Immature natural killer cell (primary cell): Measurements from ENCODE around the gene GRM3. TPM values are rescaled to one million over a fixed set of nuclear protein-coding genes. Genes with fewer than 3 reads are reported as not detected.
"Not testable (repeated sequence)": the region's sequence is repeated elsewhere in the genome, so short reads cannot be mapped to it uniquely, and the experiment has no call there.

Experiments
- DNase-seq, 3 donors: peaks; one replicate each; pipeline ENCODE4 v3.0.0; 2022; ENCODE audit warnings: mixed read lengths in 1 of 3
- H3K27ac Mint-ChIP-seq, 6 donors: one replicate each; pipeline ENCODE4 v1.8.0; 2020; ENCODE audit warnings: mixed read lengths in 6 of 6, mild to moderate bottlenecking in 5 of 6, inconsistent platforms in 4 of 6, moderate library complexity in 3 of 6
- H3K27me3 Mint-ChIP-seq, 3 donors: one replicate each; pipeline ENCODE4 v1.8.0; 2020 to 2021; ENCODE audit warnings: low read depth in 3 of 3, mild to moderate bottlenecking in 3 of 3, mixed read lengths in 3 of 3, moderate library complexity in 3 of 3, inconsistent platforms in 1 of 3
- H3K36me3 Mint-ChIP-seq, 3 donors: one replicate each; pipeline ENCODE4 v1.8.0; 2020; ENCODE audit warnings: mixed read lengths in 3 of 3, inconsistent platforms in 2 of 3, mild to moderate bottlenecking in 2 of 3
- H3K4me1 Mint-ChIP-seq, 2 donors: one replicate each; pipeline ENCODE4 v1.8.0; 2020; ENCODE audit warnings: inconsistent platforms in 2 of 2, mild to moderate bottlenecking in 2 of 2, mixed read lengths in 2 of 2, moderate library complexity in 1 of 2
- H3K4me3 Mint-ChIP-seq, 5 donors: one replicate each; pipeline ENCODE4 v1.8.0; 2020; ENCODE audit warnings: mild to moderate bottlenecking in 5 of 5, mixed read lengths in 5 of 5, inconsistent platforms in 3 of 5, moderate library complexity in 3 of 5
- H3K9me3 Mint-ChIP-seq, 6 donors: one replicate each; pipeline ENCODE4 v1.8.0; 2020; ENCODE audit warnings: mild to moderate bottlenecking in 6 of 6, mixed read lengths in 6 of 6, inconsistent platforms in 4 of 6, moderate library complexity in 3 of 6
- polyA plus RNA-seq, 3 donors: library from polyadenylated mRNA; unstranded; fragments of 300-500 nt; fragmentation: Illumina TruSeq; gene quantifications; one replicate each; pipeline ENCODE4 v1.2.3, GENCODE V29; 2021

Gene GRM3
- polyA plus RNA-seq = not detected

GRCh38 chr7:86643561-86644281, at the start of gene GRM3:
Gene GRM3, plus strand, starts transcription at chr7:86643909. Its CDS starts 121,237 bp downstream, at chr7:86765146.
- no peak for DNase-seq
- H3K4me1 Mint-ChIP-seq = no peaks in the 10 kb centered on the region
- peaks cover 0 to 10% (median 4%) of the 10 kb centered on the region in 6 donors for H3K9me3 Mint-ChIP-seq
- no peak within 1 kb of the TSS for H3K27ac Mint-ChIP-seq
- peaks cover 0 to 4% (median 0%) of the 10 kb centered on the region in 3 donors for H3K36me3 Mint-ChIP-seq
- H3K27me3 Mint-ChIP-seq = peaks cover 3 to 5% (median 3%) of the 10 kb centered on the region in 3 donors
- no peak within 1 kb of the TSS for H3K4me3 Mint-ChIP-seq

DNA sequence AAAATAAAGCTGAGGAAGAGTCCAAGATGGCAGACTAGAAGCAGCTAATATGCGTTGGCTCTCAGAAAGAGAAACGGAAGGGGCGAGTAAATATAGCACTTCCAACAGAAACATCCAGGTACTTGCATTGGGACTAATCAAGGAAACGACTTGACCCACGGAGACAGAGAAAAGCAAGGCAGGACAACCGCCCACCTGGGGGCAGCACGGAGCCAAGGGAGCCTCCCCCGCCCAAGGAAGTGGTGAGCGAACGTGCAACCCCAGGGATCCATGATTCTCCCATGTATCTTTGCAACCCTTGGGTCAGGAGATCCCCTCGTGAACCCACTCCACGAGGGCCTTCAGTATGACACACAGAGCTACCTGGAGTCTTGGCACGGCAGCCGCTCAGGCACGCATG, 45.4 kb upstream of the GRM3 start:
- no peak overlapping the region for H3K4me3 Mint-ChIP-seq
- peaks cover 7 to 30% (median 18%) of the 10 kb centered on the region in 6 donors for H3K9me3 Mint-ChIP-seq
- no peaks in the 10 kb centered on the region for H3K4me1 Mint-ChIP-seq
- H3K36me3 Mint-ChIP-seq = no peaks in the 10 kb centered on the region
- no peaks in the 10 kb centered on the region for H3K27me3 Mint-ChIP-seq
- H3K27ac Mint-ChIP-seq = no peak overlapping the region
- DNase-seq = no peak

DNA sequence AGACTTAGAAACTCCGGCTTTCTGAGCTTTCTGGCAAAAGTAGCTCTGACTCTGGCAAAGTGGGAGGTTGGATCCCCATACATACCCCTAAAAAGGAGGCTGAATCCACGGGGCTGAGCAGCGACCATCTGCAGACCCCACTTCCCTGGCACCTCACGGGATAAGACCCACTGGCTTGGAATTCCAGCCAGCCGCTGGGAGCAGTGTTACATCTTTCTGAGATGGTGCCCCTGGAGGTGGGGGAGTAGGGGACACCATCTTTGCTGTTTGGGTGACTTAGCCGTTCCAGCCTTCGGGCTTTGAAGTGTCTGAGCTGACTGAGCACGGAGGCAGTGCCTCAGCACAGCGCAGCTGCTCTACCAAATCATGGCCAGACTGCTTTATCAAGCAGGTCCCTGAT, 45.0 kb upstream of the GRM3 start:
- H3K27me3 Mint-ChIP-seq = no peaks in the 10 kb centered on the region
- no peak for DNase-seq
- no peak overlapping the region for H3K4me3 Mint-ChIP-seq
- no peaks in the 10 kb centered on the region for H3K36me3 Mint-ChIP-seq
- H3K4me1 Mint-ChIP-seq = no peaks in the 10 kb centered on the region
- no peak overlapping the region for H3K27ac Mint-ChIP-seq
- H3K9me3 Mint-ChIP-seq = peaks cover 7 to 34% (median 20%) of the 10 kb centered on the region in 6 donors

- H3K36me3 Mint-ChIP-seq = peaks cover 0 to 3% (median 0%) of the 10 kb centered on the region in 3 donors
- no peak overlapping the region for H3K27ac Mint-ChIP-seq
- DNase-seq = no peak
- no peaks in the 10 kb centered on the region for H3K27me3 Mint-ChIP-seq
- peaks cover 7 to 38% (median 25%) of the 10 kb centered on the region in 6 donors for H3K9me3 Mint-ChIP-seq
- H3K4me3 Mint-ChIP-seq = no peak overlapping the region
- H3K4me1 Mint-ChIP-seq = no peaks in the 10 kb centered on the region
Measured at GRCh38 chr7:86600506-86601290, 43.0 kb upstream of the GRM3 start.

DNA sequence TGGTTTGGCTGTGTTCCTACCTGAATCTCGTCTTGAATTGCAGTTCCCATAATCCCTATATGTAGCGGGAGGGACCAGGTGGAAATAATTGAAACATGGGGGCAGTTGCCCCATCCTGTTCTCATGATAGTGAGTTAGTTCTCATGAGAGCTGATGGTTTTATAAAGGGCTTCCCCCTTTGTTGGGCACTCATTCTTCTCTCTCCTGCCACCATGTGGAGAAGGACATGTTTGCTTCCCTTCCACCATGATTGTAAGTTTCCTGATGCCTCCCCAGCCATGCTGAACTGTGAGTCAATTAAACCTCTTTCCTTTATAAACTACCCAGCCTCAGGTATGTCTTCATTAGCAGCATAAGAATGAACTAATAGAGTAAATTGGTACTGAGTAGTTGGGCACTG, 28.0 kb upstream of the GRM3 start:
- peaks cover 6 to 50% (median 20%) of the 10 kb centered on the region in 6 donors for H3K9me3 Mint-ChIP-seq
- not testable (repeated sequence) for H3K4me1 Mint-ChIP-seq, H3K27me3 Mint-ChIP-seq, DNase-seq, H3K36me3 Mint-ChIP-seq, H3K27ac Mint-ChIP-seq, H3K4me3 Mint-ChIP-seq

DNA sequence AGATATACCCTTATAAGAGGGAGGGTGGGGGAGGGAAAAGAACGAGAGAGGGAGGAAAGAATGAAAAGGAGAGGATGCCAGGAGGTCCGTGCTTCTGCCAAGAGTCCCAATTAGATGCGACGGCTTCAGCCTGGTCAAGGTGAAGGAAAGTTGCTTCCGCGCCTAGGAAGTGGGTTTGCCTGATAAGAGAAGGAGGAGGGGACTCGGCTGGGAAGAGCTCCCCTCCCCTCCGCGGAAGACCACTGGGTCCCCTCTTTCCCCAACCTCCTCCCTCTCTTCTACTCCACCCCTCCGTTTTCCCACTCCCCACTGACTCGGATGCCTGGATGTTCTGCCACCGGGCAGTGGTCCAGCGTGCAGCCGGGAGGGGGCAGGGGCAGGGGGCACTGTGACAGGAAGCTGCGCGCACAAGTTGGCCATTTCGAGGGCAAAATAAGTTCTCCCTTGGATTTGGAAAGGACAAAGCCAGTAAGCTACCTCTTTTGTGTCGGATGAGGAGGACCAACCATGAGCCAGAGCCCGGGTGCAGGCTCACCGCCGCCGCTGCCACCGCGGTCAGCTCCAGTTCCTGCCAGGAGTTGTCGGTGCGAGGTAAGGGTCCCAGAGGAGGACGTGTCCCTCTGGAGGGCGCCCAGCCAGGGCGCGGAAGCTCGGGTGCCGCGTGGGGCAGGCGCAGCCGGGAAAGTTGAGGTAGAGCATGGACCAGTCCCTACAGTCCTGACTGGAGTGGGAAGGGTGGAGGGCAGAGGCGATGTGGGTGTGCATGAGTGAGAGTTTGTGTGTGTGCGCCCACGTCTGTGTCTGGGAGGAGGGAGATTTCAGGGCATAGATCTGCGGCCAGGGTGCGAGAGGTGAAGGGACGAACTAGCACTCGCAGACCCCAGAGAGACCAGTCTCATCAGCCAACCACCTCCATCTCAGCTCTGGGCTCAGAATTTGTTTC, 844 bp downstream of the GRM3 start:
- no peak overlapping the region for H3K4me3 Mint-ChIP-seq
- no peak for DNase-seq
- H3K9me3 Mint-ChIP-seq = peaks cover 0 to 10% (median 3%) of the 10 kb centered on the region in 6 donors
- no peak overlapping the region for H3K27ac Mint-ChIP-seq
- H3K36me3 Mint-ChIP-seq = peaks cover 0 to 4% (median 0%) of the 10 kb centered on the region in 3 donors
- peaks cover 3 to 5% (median 3%) of the 10 kb centered on the region in 3 donors for H3K27me3 Mint-ChIP-seq
- H3K4me1 Mint-ChIP-seq = no peaks in the 10 kb centered on the region

DNA sequence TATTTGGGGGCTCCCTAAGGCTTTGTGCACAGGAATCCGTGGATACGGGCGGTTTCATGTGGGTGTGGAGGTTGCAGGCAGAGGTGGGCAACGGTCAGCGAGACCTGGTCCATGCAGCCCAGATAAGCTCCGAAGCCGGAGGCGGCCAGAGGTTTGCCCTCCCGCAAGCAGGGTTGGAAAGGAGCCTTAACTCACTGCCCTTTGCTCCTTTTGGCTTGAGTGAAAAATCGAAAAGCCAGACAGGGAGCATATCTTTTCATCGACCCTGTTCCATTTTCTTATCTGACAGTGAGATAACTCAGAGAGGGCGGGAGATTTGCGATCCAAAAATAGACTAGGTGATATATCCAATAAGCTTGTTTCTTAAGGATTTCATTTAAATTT, 1.5 kb downstream of the GRM3 start:
- no peak for DNase-seq
- H3K27me3 Mint-ChIP-seq = peaks cover 3 to 5% (median 3%) of the 10 kb centered on the region in 3 donors
- H3K4me1 Mint-ChIP-seq = no peaks in the 10 kb centered on the region
- H3K27ac Mint-ChIP-seq = no peak overlapping the region
- H3K9me3 Mint-ChIP-seq = peaks cover 0 to 10% (median 3%) of the 10 kb centered on the region in 6 donors
- H3K36me3 Mint-ChIP-seq = peaks cover 0 to 4% (median 0%) of the 10 kb centered on the region in 3 donors
- H3K4me3 Mint-ChIP-seq = no peak overlapping the region

GRCh38 chr7:86645676-86646276, 2.1 kb downstream of the GRM3 start:
- peaks cover 0 to 10% (median 3%) of the 10 kb centered on the region in 6 donors for H3K9me3 Mint-ChIP-seq
- H3K4me1 Mint-ChIP-seq = no peaks in the 10 kb centered on the region
- H3K27me3 Mint-ChIP-seq = peaks cover 3 to 5% (median 3%) of the 10 kb centered on the region in 3 donors
- no peak overlapping the region for H3K4me3 Mint-ChIP-seq
- peaks cover 0 to 4% (median 0%) of the 10 kb centered on the region in 3 donors for H3K36me3 Mint-ChIP-seq
- no peak for DNase-seq
- no peak overlapping the region for H3K27ac Mint-ChIP-seq

GRCh38 chr7:86647385-86648094, 3.8 kb downstream of the GRM3 start:
- no peak overlapping the region for H3K4me3 Mint-ChIP-seq
- H3K27ac Mint-ChIP-seq = no peak overlapping the region
- H3K36me3 Mint-ChIP-seq = no peaks in the 10 kb centered on the region
- no peaks in the 10 kb centered on the region for H3K4me1 Mint-ChIP-seq
- DNase-seq = no peak
- peaks cover 3 to 5% (median 3%) of the 10 kb centered on the region in 3 donors for H3K27me3 Mint-ChIP-seq
- H3K9me3 Mint-ChIP-seq = peaks cover 0 to 7% (median 4%) of the 10 kb centered on the region in 6 donors

DNA sequence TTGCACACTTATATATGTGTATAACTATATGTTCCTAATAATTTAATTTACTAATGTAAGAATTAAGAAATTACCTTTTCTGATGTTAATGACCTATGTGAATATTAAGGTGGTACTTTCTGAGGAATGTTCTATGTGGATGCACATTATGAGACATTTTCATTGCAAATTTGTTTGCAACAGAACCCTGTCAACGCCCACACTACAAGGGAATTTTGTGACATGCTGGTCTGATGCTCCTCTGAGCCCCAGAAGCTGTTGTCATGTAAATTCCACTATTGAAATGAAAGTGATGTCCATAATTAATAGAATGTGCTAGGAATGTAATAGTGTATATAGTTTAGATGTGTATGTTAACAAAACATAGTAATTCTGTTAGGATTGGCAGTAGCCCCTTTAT, 4.5 kb downstream of the GRM3 start:
- Mint-ChIP-seq H3K27me3 (peaks cover 3 to 5% (median 3%) of the 10 kb centered on the region in 3 donors), H3K4me3 (no peak overlapping the region), H3K9me3 (peaks cover 0 to 7% (median 4%) of the 10 kb centered on the region in 6 donors), H3K27ac (no peak overlapping the region), H3K4me1 (no peaks in the 10 kb centered on the region), H3K36me3 (no peaks in the 10 kb centered on the region)
- no peak for DNase-seq

GRCh38 chr7:86653919-86654659, 10.4 kb downstream of the GRM3 start:
- Mint-ChIP-seq H3K27me3 (no peaks in the 10 kb centered on the region), H3K9me3 (peaks cover 0 to 8% (median 4%) of the 10 kb centered on the region in 6 donors), H3K36me3 (no peaks in the 10 kb centered on the region), H3K4me1 (no peaks in the 10 kb centered on the region), H3K27ac (no peak overlapping the region), H3K4me3 (no peak overlapping the region)
- DNase-seq = no peak

- H3K4me1 Mint-ChIP-seq = no peaks in the 10 kb centered on the region
- H3K36me3 Mint-ChIP-seq = no peaks in the 10 kb centered on the region
- H3K27me3 Mint-ChIP-seq = peaks cover 0 to 2% (median 0%) of the 10 kb centered on the region in 3 donors
- H3K4me3 Mint-ChIP-seq = no peak overlapping the region
- no peak for DNase-seq
- no peak overlapping the region for H3K27ac Mint-ChIP-seq
- H3K9me3 Mint-ChIP-seq = peaks cover 0 to 12% (median 4%) of the 10 kb centered on the region in 6 donors
Measured at GRCh38 chr7:86657948-86658347, 14.2 kb downstream of the GRM3 start.
